Ishikawa (cell line): ENCODE measurements around the gene HHIP.
A peak's percentile ranks its signal among the peaks of the same experiment; 100 is the strongest.

ENCODE experiments used
- CEBPB ChIP-seq: IDR thresholded peaks from 2 replicates; pipeline ENCODE4 v1.6.1; 2012
- EGR1 ChIP-seq: IDR thresholded peaks from 2 replicates; pipeline ENCODE4 v1.6.1; 2012
- MAX ChIP-seq: IDR thresholded peaks from 2 replicates; pipeline ENCODE4 v1.6.1; 2012
- RAD21 ChIP-seq: IDR thresholded peaks from 2 replicates; pipeline ENCODE4 v1.6.1; 2012; ENCODE audit warnings: low read depth
- TCF12 ChIP-seq: IDR thresholded peaks from 2 replicates; pipeline ENCODE4 v1.6.1; 2012; ENCODE audit warnings: low read depth
- TEAD4 ChIP-seq: IDR thresholded peaks from 2 replicates; pipeline ENCODE4 v1.6.1; 2012

HHIP gene

GRCh38 chr4:144785961-144786360, 140.0 kb downstream of the HHIP start:
- TF ChIP-seq EGR1 = no peak

GRCh38 chr4:144787365-144788258, 141.7 kb downstream of the HHIP start:
- TF ChIP-seq EGR1 (no peak), RAD21 (peak; percentile 69)

- no peak for TF ChIP-seq TCF12
- no peak for TF ChIP-seq MAX
- TF ChIP-seq CEBPB = no peak
- TF ChIP-seq TEAD4 = no peak
- TF ChIP-seq RAD21 = no peak
These were observed 142.5 kb downstream of the HHIP start for GRCh38 chr4:144788469-144788868.
